HG03378 (cell line): ENCODE measurements around the gene GPATCH8.

Experiments
- ATAC-seq: cut with Tn5 transposase; IDR thresholded peaks from one replicate; pipeline ENCODE4 v1.9.1; 2021; ENCODE audit warnings: mild to moderate bottlenecking, moderate library complexity; ENCODE audit not compliant: unreplicated experiment

Gene GPATCH8

DNA sequence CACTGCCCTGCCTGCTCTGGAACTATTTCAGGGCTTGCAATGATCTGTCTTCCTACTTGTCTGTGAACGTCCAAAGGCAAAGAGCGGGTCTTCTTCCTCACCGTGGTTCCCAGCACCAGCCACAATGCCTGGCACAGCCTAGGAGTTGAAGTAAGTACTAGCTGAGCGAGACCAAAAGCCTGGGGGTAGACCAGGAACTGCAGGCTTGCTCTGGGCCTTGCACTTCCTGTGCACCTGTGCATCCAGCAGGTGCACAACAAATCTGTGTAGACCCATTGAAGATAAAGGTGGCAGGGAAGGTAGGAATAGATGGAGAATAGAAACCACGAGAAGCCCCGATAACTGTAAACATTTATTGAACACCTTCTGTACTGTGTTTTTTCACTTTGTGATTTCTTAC is 144.2 kb downstream of the GPATCH8 start:
- no peak for ATAC-seq

DNA sequence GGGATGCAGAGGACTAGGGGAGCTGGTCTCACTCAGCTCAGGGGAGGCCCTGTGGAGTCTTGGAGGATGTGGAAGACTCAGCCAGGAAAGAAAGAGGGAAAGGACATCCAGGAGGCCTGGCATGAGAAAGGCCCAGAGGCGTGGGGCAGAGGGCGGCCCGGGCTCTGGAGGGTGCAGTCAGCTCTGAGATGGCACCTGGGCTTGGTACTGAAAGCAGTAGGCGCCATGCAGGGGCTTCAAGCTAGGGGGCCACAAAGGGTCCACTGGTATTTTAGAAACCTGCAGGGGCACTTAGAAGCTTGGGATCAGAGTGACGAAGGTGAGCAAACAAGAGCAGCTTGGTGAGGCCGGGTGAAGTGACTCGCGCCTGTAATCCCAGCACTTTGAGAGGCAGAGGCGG is 145.1 kb downstream of the GPATCH8 start:
- ATAC-seq = no peak

DNA sequence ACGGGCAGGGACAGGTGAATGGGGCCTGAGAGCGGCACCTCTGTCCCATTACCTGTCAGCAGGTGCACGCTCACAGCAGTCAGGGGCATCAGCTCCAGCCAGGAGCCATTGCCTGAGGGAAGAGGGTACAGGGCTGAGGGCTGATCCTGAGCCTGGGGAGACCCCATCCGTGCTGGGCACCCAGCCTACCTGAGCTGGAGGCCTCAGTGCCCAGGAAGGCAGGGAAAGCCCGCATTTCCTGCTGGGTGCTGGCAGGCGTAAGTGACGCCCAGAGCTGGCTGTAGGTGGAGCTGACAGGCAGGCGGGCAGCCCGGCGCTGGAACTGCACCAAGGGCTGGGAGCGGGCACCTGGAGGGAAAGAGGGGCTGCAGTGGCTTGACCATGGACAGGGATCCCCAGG is 147.0 kb downstream of the GPATCH8 start:
- ATAC-seq = no peak

DNA sequence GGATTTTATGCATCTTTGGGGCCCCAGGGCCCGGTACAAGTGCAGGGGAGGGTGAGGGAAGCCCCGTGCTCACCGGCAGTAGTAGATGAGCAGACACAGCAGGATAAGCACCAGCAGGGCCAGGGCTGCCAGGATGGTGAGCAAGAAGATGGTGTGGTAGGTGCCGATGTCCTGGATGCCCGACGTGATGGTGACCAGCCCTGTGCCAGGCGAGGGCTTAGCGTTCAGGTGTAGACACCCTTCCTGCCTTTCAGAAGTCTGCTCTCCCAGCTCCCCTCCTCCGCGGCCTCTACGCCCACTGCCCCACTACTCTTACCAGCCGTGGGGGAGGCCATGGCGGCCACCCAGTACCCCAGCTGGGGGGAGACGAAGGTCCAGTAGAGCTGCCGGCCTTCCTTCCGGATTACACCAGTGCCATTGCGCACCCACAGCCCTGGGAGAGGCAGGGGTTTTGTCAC is 147.5 kb downstream of the GPATCH8 start:
- no peak for ATAC-seq

DNA sequence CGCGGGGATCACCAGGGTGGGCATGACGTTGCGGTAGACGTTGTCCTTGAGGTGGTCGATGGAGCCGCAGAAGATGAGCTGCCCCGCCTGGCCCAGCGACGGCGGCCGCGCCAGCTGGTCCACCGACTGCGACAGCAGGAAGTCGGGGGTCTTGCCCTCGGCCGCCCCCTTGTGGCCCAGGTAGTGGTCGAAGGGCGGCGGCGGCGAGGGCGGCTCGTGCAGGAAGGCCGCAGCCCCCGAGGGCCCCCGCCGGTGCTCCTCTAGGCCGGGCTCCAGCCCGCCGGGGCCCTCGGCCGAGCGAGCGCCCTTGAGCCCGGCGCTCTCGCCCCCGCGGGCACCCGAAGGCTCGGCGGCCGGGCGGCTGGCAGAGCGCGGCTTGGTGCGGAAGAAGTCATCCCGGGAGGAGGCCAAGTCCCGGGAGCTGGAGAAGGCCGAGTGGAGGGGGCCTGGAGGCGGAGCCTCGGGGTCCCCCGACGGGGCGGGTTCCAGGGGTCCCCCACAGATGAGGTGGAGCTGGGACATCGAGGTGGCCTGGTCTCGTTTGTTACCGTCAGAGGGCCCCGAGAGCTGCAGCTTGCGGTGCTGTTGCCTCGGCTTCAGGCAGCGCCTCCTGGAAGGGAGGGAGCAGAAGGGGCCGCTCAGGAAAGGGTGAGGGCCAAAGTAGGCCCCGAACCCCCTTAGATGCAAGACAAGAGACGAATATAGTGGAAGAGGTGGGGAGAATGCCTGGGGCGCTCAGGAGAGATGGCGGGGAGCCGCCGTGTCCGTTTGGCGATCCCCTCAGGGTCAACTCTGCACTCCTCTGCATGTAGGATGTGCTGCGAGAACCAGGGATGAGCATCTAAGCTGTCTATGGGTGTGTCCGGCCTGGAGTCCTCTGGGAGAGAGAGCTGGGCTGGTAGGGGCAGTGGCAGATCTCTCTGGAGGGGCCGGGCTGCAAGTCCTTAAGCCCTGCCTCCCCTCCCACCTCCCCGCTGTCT is 148.3 kb downstream of the GPATCH8 start:
- no peak for ATAC-seq

DNA sequence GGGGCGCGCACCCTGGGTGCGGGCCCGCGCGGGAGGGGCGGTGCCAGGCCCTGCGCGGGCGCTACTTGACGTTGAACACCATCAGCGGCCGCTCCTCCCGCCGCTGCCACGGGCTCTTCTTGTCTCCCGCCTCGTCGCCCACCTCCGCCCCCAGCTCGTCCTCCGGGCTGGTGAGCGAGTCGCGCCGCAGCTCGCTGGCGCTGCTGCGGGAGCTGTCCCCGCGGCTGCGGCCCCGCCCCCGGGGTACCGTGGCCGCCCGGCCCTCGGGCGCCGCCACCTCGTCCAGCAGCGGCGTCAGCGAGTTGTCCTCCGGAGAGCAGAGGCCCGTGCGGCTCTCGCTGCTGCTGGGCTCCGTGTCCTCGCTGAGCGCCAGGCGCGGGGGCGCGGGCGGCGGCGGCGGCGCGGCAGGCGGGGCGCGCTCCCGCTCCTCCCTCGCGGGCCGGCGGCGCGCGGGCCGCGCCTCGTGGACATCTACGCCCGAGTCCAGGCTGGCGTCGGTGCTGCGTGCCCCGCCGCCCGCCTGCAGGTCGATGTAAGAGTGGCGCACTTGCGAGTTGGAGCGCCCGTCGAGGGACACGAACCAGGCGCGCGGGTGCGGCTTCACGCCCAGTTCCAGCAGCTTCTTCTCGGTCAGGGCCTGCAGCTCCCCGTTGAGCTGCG is 149.4 kb downstream of the GPATCH8 start:
- ATAC-seq = no peak

DNA sequence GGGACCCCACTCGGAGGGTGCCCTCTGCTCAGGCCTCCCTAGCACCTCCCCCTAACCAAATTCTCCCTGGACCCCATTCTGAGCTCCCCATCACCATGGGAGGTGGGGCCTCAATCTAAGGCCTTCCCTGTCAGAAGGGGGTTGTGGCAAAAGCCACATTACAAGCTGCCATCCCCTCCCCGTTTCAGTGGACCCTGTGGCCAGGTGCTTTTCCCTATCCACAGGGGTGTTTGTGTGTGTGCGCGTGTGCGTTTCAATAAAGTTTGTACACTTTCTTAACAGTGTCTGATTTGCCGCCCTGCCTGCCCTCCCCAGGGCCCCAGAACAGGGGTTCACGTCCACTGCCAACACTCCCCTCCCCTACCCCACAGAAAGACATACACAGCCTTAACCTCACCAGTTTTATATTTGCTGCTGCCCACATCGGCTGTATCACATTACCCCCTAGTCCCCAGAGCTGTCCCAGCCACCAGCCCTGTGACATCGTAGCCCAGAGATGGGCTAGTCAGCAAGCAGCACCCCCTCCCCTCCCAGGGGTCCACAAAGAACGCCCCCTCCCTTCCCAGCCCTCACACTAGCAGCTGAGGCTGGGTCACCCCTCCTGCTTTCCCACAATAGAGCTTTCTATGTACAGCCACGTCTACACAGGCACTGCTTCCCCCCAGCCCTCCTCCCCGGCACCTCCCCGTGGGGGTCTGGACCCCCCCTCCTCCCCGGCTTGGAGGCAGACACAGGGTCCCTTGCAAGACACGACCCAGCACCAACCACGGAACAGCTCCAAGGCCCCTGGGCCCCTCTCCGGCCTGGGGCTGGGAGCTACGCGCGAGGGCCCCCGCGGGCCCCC is 150.2 kb downstream of the GPATCH8 start:
- ATAC-seq = no peak

DNA sequence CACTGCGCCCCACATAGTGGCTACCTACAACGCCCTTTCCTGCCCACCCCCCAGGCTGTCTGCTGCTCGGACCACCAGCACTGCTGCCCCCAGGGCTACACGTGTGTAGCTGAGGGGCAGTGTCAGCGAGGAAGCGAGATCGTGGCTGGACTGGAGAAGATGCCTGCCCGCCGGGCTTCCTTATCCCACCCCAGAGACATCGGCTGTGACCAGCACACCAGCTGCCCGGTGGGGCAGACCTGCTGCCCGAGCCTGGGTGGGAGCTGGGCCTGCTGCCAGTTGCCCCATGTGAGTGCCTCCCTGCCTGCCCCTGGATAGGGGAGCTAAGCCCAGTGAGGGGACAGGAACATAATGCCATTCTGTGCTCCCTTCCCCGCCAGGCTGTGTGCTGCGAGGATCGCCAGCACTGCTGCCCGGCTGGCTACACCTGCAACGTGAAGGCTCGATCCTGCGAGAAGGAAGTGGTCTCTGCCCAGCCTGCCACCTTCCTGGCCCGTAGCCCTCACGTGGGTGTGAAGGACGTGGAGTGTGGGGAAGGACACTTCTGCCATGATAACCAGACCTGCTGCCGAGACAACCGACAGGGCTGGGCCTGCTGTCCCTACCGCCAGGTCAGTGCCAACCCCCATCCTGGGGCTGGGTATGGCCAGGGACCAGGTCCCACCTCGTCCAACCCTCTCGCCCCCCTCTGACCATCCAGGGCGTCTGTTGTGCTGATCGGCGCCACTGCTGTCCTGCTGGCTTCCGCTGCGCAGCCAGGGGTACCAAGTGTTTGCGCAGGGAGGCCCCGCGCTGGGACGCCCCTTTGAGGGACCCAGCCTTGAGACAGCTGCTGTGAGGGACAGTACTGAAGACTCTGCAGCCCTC is 151.0 kb downstream of the GPATCH8 start:
- ATAC-seq = no peak

DNA sequence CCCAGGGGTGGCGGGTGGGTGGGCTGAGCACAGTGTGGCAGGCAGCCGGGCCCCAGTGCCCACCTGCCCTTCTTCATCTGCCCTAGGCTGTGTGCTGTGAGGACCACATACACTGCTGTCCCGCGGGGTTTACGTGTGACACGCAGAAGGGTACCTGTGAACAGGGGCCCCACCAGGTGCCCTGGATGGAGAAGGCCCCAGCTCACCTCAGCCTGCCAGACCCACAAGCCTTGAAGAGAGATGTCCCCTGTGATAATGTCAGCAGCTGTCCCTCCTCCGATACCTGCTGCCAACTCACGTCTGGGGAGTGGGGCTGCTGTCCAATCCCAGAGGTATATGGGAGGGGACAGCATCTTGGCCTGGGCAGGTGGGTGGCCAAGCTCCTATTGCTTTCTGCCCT is 151.7 kb downstream of the GPATCH8 start:
- no peak for ATAC-seq

DNA sequence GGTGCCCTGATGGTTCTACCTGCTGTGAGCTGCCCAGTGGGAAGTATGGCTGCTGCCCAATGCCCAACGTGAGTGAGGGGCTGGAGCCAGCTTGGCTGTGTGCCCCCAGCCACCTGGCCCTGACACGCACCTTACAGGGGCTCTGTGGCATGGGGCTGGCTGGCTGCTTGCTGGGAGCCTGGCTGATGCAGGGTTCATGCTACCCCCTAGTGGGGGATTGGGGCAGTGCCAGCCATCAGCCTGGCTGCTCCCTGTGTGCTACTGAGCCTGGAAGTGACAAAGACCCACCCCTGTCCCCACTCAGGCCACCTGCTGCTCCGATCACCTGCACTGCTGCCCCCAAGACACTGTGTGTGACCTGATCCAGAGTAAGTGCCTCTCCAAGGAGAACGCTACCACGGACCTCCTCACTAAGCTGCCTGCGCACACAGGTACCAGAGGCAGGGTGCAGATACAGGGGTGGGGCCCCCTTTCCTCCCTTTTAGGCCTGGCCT is 152.4 kb downstream of the GPATCH8 start:
- ATAC-seq = no peak

DNA sequence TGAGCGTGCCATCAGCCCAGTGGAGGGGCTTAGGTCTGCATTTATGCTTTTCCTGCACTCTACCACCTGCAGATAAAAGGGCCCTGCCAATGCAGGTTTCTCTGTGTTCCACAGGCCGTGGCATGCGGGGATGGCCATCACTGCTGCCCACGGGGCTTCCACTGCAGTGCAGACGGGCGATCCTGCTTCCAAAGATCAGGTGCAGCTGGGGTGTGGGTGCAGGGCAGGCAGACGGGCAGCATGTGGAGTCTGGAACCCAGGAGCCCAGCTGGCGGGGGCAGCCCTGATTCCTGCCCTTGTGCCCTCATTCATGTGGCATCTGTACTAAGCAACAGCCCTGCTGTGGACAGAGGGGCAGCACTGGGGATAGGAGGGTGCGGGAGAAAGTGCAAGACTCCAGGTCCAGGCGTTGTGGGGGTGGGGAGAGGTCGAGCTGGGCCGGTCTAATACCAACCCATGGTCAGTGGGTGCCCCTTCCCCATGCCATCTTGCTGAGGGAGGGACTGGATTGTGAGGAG is 153.6 kb downstream of the GPATCH8 start:
- no peak for ATAC-seq

DNA sequence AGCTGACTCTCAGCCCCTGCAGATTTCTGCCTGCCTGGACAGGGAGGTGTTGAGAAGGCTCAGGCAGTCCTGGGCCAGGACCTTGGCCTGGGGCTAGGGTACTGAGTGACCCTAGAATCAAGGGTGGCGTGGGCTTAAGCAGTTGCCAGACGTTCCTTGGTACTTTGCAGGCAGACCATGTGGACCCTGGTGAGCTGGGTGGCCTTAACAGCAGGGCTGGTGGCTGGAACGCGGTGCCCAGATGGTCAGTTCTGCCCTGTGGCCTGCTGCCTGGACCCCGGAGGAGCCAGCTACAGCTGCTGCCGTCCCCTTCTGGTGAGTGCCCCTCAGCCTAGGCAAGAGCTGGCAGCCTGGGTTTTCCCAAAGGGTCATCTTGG is 154.2 kb downstream of the GPATCH8 start:
- no peak for ATAC-seq

DNA sequence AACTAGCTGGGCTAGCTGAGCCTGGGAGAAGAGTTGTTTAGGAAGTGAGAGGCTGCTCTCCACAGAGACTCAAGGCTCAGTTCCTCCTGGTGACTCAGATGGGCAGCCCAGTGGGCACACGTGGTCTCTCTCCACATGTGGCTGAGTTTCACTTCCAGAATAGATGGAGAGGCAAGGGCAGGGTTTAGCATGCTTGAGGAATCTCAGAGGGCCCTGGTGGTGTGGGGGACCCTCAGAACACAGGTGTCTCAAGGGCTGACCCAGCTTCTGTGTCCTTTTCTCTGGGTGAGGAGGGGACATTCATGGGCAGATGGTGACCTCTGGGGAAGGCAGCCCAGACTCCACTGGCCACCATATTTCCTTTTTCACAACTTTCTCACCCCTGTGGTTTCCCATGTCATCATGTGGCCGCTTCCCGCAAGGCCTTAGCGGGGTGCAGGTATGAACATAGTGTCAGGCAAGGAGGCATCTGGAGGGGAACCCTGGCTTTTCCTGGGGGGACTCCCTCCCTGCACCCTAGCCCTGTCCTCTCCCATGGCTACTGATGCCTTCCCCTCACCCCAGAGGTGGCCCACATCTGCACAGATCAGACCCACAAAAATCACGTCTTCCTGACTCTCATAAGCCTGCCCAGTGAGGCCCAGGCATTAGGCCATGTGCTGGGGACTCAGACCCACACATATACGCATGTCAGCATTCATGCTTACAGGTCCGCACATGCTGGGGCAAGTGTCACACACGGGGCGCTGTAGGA is 154.8 kb downstream of the GPATCH8 start:
- ATAC-seq = peak; percentile 58
